Adipose tissue (tissue), 3 donors: ENCODE data around the gene USP31. TPM values are rescaled to one million over a fixed set of nuclear protein-coding genes. Genes with fewer than 3 reads are reported as not detected.
"Not testable (repeated sequence)": the region's sequence is repeated elsewhere in the genome, so short reads cannot be mapped to it uniquely, and the experiment has no call there.

Experiments used
- H3K27ac ChIP-seq: one replicate; pipeline ENCODE4 v1.5.1; 2013; ENCODE audit warnings: low read depth, low read length
- WGBS, 3 donors: extraction: QIAGEN DNeasy Blood & Tissue Kit; methylation state at CpG; one replicate each; pipeline ENCODE4 v1.1.7; 2013; 5-methylcytosine and 5-hydroxymethylcytosine counted together
- polyA plus RNA-seq, 3 donors: library from polyadenylated mRNA; stranded (reverse); fragments of 200-250 nt; gene quantifications; one replicate each; pipeline ENCODE4 v1.2.3, GENCODE V29; 2013
- donor health status: healthy with polysubstance abuse.
- donor health status: Bipolar disorder and iron deficiency.
- donor health status: healthy.

USP31 gene
- polyA plus RNA-seq, 3 donors, result 1.7 to 3.3 (median 2.7) TPM

- no peak overlapping the region for H3K27ac ChIP-seq
- 45 to 84% (median 80%) methylated on average over 7 of the region's 7 CpGs for WGBS, 3 donors
These were observed 34.9 kb downstream of the USP31 start for GRCh38 chr16:23114131-23114904.

- no peak overlapping the region for H3K27ac ChIP-seq
- 81 to 88% (median 82%) methylated on average over 5 of the region's 5 CpGs for WGBS, 3 donors
These were observed 36.1 kb downstream of the USP31 start for GRCh38 chr16:23113185-23113584.

- H3K27ac ChIP-seq, result no peak overlapping the region
- WGBS, 3 donors, result 94 to 95% (median 95%) methylated on average over 5 of the region's 5 CpGs
These were observed 38.9 kb downstream of the USP31 start for GRCh38 chr16:23110257-23110899.

- 71 to 84% (median 76%) methylated on average over 5 of the region's 5 CpGs for WGBS, 3 donors
- no peak overlapping the region for H3K27ac ChIP-seq
These were observed 41.3 kb downstream of the USP31 start for GRCh38 chr16:23107936-23108335.

- H3K27ac ChIP-seq, result no peak overlapping the region
- 97 to 100% (median 99%) methylated on average over 2 of the region's 2 CpGs for WGBS, 3 donors
These were observed 42.1 kb downstream of the USP31 start for GRCh38 chr16:23107117-23107516.

- WGBS, 3 donors, result 63 to 93% (median 89%) methylated on average over 5 of the region's 5 CpGs
- no peak overlapping the region for H3K27ac ChIP-seq
These were observed 43.9 kb downstream of the USP31 start for GRCh38 chr16:23105309-23105708.

- no peak overlapping the region for H3K27ac ChIP-seq
- 66 to 97% (median 94%) methylated on average over 7 of the region's 7 CpGs for WGBS, 3 donors
These were observed 45.0 kb downstream of the USP31 start for GRCh38 chr16:23104032-23104955.

- WGBS, 3 donors, result 57 to 66% (median 63%) methylated on average over 3 of the region's 3 CpGs
- no peak overlapping the region for H3K27ac ChIP-seq
These were observed 45.6 kb downstream of the USP31 start for GRCh38 chr16:23103603-23104002.

- no peak overlapping the region for H3K27ac ChIP-seq
- WGBS, 3 donors, result 89 to 97% (median 96%) methylated on average over 5 of the region's 5 CpGs
These were observed 48.2 kb downstream of the USP31 start for GRCh38 chr16:23101012-23101550.

- H3K27ac ChIP-seq, result not testable (repeated sequence)
- WGBS, 3 donors, result 77 to 90% (median 79%) methylated on average over 2 of the region's 2 CpGs
These were observed 52.8 kb downstream of the USP31 start for GRCh38 chr16:23096450-23096849.

GRCh38 chr16:23094136-23094535, 55.1 kb downstream of the USP31 start:
- H3K27ac ChIP-seq, result not testable (repeated sequence)
- whole genome bisulfite sequencing, 3 donors, result 92 to 97% (median 92%) methylated on average over 5 of the region's 5 CpGs

GRCh38 chr16:23092801-23093117, 56.5 kb downstream of the USP31 start:
- WGBS, 3 donors, result 95 to 97% (median 97%) methylated on average over 1 of the region's 1 CpG
- no peak overlapping the region for H3K27ac ChIP-seq

GRCh38 chr16:23092072-23092800, 57.0 kb downstream of the USP31 start:
- no peak overlapping the region for H3K27ac ChIP-seq
- 92 to 96% (median 96%) methylated on average over 4 of the region's 4 CpGs for WGBS, 3 donors

- 94 to 99% (median 96%) methylated on average over 8 of the region's 8 CpGs for WGBS, 3 donors
- no peak overlapping the region for H3K27ac ChIP-seq
These were observed 60.1 kb downstream of the USP31 start for GRCh38 chr16:23089111-23089510.

GRCh38 chr16:23088018-23088417, 61.2 kb downstream of the USP31 start:
- WGBS, 3 donors, result 84 to 88% (median 86%) methylated on average over 4 of the region's 4 CpGs
- H3K27ac ChIP-seq, result no peak overlapping the region

- WGBS, 3 donors, result 80 to 83% (median 82%) methylated on average over 3 of the region's 3 CpGs
- no peak overlapping the region for H3K27ac ChIP-seq
These were observed 63.3 kb downstream of the USP31 start for GRCh38 chr16:23085949-23086348.

- WGBS, 3 donors, result 92 to 95% (median 93%) methylated on average over 9 of the region's 9 CpGs
These were observed 67.0 kb downstream of the USP31 start for GRCh38 chr16:23082161-23082788.

GRCh38 chr16:23081675-23082119, 67.6 kb downstream of the USP31 start:
- H3K27ac ChIP-seq, result no peak overlapping the region
- WGBS, 3 donors, result 68 to 79% (median 76%) methylated on average over 6 of the region's 6 CpGs

More at GRCh38 chr16:23082161-23082788, 67.0 kb downstream of the USP31 start:
- no peak overlapping the region for H3K27ac ChIP-seq
